HCT116 (cell line): ENCODE data around the gene NHERF2. TPM values are rescaled to one million over a fixed set of nuclear protein-coding genes. Genes with fewer than 3 reads are reported as not detected.

Source experiments
- ATAC-seq: fragments of 200-7000 bp; cut with Tn5 transposase; 2 replicates; pipeline ENCODE4 v1.9.1; 2020; ENCODE audit warnings: mild to moderate bottlenecking, moderate library complexity
- BruUV-seq: library from RNA; stranded (reverse); fragments of 400-500 nt; replicated peaks from 2 replicates; lab custom pipeline; 2021; lab: Mats Ljungman, UMichigan
- CTCF ChIA-PET: fragments of 300-600 bp; sonication (Branson Sonifier 250); formaldehyde crosslinking; loops from one replicate; lab custom pipeline; 2021; ENCODE audit warnings: antibody characterized with exemption; lab: Charles Lee
- POLR2A ChIA-PET: fragments of 300-600, 350-600 bp; sonication (Branson Sonifier 250); formaldehyde crosslinking; loops from one replicate; lab custom pipeline; 2021; ENCODE audit warnings: antibody characterized with exemption; lab: Charles Lee
- RAD21 ChIA-PET, 2 experiments: fragments of 300-600 bp; sonication (Branson Sonifier 250); formaldehyde crosslinking; loops; one replicate each; lab custom pipeline; 2023; ENCODE audit warnings: low total read pairs in 2 of 2; ENCODE audit not compliant: uncharacterized antibody in 2 of 2, unreplicated experiment in 2 of 2, low non-redundant PET in 1 of 2; lab: Charles Lee
- DNase-seq: peaks from one replicate; pipeline ENCODE4 v3.0.0-alpha.2; 2010; ENCODE audit warnings: low read depth, low spot score
- H2AFZ ChIP-seq: fragments of 200-600 bp; shearing (Covaris generic), sonication (generic); 2 replicates; pipeline ENCODE4 v1.6.1; 2017; ENCODE audit warnings: low read depth, mixed run types, mixed read lengths, antibody characterized with exemption, low read length; ENCODE audit not compliant: poor library complexity, severe bottlenecking
- H3K27ac ChIP-seq: 2 replicates; pipeline ENCODE4 v1.5.1; 2012; ENCODE audit warnings: low read depth, low read length
- H3K27me3 ChIP-seq: fragments of 200-600 bp; sonication (generic); 2 replicates; pipeline ENCODE4 v1.6.1; 2016; ENCODE audit warnings: mixed run types, low read length, mixed read lengths; ENCODE audit not compliant: insufficient read depth
- H3K36me3 ChIP-seq, 2 experiments: fragments of 200-500 bp in 1 of 2; fragments of 200-600 bp in 1 of 2; sonication (Bioruptor generic) in 1 of 2; sonication (generic) in 1 of 2; 2 replicates each; pipeline versions ENCODE4 v1.5.1 to v1.6.1; 2014 to 2016; ENCODE audit warnings: low read length in 2 of 2, inconsistent platforms in 1 of 2, mixed read lengths in 1 of 2, mixed run types in 1 of 2; ENCODE audit not compliant: insufficient read depth in 2 of 2, control insufficient read depth in 1 of 2
- H3K4me1 ChIP-seq, 2 experiments: fragments of 200-600 bp in 1 of 2; sonication (generic) in 1 of 2; 2 replicates each; pipeline versions ENCODE4 v1.5.1 to v1.6.1; 2012 to 2017; ENCODE audit warnings: low read length in 2 of 2, inconsistent platforms in 1 of 2, mild to moderate bottlenecking in 1 of 2, mixed read lengths in 1 of 2, mixed run types in 1 of 2, moderate library complexity in 1 of 2; ENCODE audit not compliant: insufficient read depth in 2 of 2, control insufficient read depth in 1 of 2
- H3K4me2 ChIP-seq: fragments of 200-600 bp; sonication (generic); 2 replicates; pipeline ENCODE4 v1.6.1; 2017; ENCODE audit warnings: mixed run types, low read length, mixed read lengths
- H3K4me3 ChIP-seq, 2 experiments: fragments of 200-600 bp in 1 of 2; sonication (generic) in 1 of 2; replicated peaks in 1 of 2; 2 replicates each; pipeline ENCODE4 v1.5.1; 2011 to 2016; ENCODE audit warnings: low read length in 2 of 2, control low read depth in 1 of 2, low read depth in 1 of 2, mild to moderate bottlenecking in 1 of 2, mixed read lengths in 1 of 2, mixed run types in 1 of 2
- H3K79me2 ChIP-seq: fragments of 200-600 bp; sonication (generic); 2 replicates; pipeline ENCODE4 v1.6.1; 2017; ENCODE audit warnings: mild to moderate bottlenecking, mixed run types, low read length, moderate library complexity, mixed read lengths; ENCODE audit not compliant: insufficient read depth
- H3K9ac ChIP-seq: fragments of 200-600 bp; sonication (generic); 2 replicates; pipeline ENCODE4 v1.6.1; 2016; ENCODE audit warnings: low read length, mixed read lengths
- H3K9me2 ChIP-seq: fragments of 200-600 bp; sonication (generic), shearing (Covaris generic); 2 replicates; pipeline ENCODE4 v1.6.1; 2017; ENCODE audit warnings: mixed run types, mild to moderate bottlenecking, moderate library complexity; ENCODE audit not compliant: insufficient read depth
- H3K9me3 ChIP-seq, 2 experiments: fragments of 200-500 bp in 1 of 2; fragments of 200-600 bp in 1 of 2; sonication (Bioruptor generic) in 1 of 2; sonication (generic) in 1 of 2; 2 replicates each; pipeline ENCODE4 v1.6.1; 2014 to 2017; ENCODE audit warnings: low read length in 2 of 2, mixed read lengths in 2 of 2, inconsistent platforms in 1 of 2, low read depth in 1 of 2, mild to moderate bottlenecking in 1 of 2, mixed run types in 1 of 2, moderate library complexity in 1 of 2; ENCODE audit not compliant: control insufficient read depth in 1 of 2, insufficient read depth in 1 of 2
- H4K20me1 ChIP-seq: fragments of 200-600 bp; sonication (generic), shearing (Covaris generic); 2 replicates; pipeline ENCODE4 v1.6.1; 2017; ENCODE audit warnings: mixed run types, mild to moderate bottlenecking, moderate library complexity; ENCODE audit not compliant: insufficient read depth
- EGR1 ChIP-seq: IDR thresholded peaks from 2 replicates; pipeline ENCODE4 v1.6.1; 2012; ENCODE audit warnings: low read depth
- POLR2AphosphoS5 ChIP-seq: IDR thresholded peaks from 2 replicates; pipeline ENCODE4 v1.6.1; 2011; ENCODE audit warnings: mild to moderate bottlenecking, low read depth, low read length, moderate library complexity
- RAD21 ChIP-seq: IDR thresholded peaks from 2 replicates; pipeline ENCODE4 v1.6.1; 2012; ENCODE audit warnings: low read depth, mild to moderate bottlenecking
- ZFX ChIP-seq: fragments of 450-650 bp; IDR thresholded peaks from 2 replicates; pipeline ENCODE4 v1.6.1; 2017
- ZNF274 ChIP-seq: fragments of 200-500 bp; sonication (Bioruptor generic); IDR thresholded peaks from 2 replicates; pipeline ENCODE4 v1.6.1; 2014; ENCODE audit warnings: mild to moderate bottlenecking, low read depth, low read length, inconsistent platforms
- intact Hi-C: fragments of 100-400 bp; cut with micrococcal nuclease; formaldehyde crosslinking; loops from 2 replicates; pipeline ENCODE4 v1.10.0; 2022
- total RNA-seq: library from RNA; stranded (reverse); gene quantifications from one replicate; pipeline ENCODE4 v1.2.1, GENCODE V29; 2021; ENCODE audit not compliant: unreplicated experiment
- TF ChIP-seq, protein P1 (sequence below): IDR thresholded peaks from 2 replicates; pipeline ENCODE4 v1.6.1; 2012
- TF ChIP-seq, protein P2 (sequence below), 3 experiments: fragments of 200-600 bp in 1 of 3; sonication (generic) in 1 of 3; IDR thresholded peaks in 2 of 3; conservative IDR thresholded peaks in 1 of 3; 2 replicates each; pipeline ENCODE4 v1.5.1; 2012 to 2017; ENCODE audit warnings: low read depth in 2 of 3, low read length in 2 of 3, antibody characterized with exemption in 1 of 3, borderline replicate concordance in 1 of 3, control low read depth in 1 of 3, mild to moderate bottlenecking in 1 of 3, mixed read lengths in 1 of 3, mixed run types in 1 of 3, moderate library complexity in 1 of 3; ENCODE audit not compliant: insufficient read depth in 1 of 3

Gene NHERF2
- total RNA-seq, 1 experiment from 2014 or later = 58.4 TPM

DNA sequence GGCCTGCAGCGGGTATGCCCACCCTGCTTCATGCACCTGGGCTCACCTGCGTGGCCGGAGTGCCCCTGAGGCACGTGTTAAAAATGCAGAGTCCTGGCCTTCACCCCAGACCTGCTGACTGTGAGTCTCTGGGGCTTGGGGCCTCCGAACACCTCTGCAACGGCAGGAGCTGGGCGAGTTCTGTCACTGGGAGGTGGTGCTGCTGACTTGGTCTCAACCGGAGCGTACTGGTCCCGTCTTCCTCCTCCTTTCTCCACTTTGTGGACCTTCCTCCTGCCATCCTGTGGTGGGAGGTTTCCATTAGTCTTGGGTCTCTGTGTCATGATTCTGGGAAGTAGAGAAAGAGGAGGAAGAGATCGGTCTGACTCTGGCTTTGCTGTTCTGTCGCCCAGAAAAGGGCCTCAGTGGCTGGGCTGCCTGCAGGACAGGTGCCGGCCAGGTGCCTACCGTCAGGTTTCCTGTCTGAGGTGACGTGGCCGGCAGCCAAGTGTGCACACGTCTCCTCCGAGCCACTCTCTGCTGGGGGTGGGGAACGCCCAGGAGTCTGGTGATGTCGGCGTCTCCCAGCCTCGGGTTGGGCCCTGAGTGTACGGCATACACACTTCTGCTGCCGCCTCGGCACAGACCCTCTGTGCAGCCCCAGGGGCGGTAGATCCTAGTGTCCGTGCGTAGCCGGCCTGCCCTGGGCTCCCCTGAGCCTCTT lies 28.0 kb downstream of the NHERF2 start:
- ChIA-PET RAD21 (no interaction called here), CTCF (no interaction called here), POLR2A (no interaction called here)
- no peak overlapping the region for H3K4me2 ChIP-seq
- H3K9ac ChIP-seq = no peak overlapping the region
- no peaks in the 10 kb centered on the region for H3K79me2 ChIP-seq
- no peaks in the 10 kb centered on the region for H3K9me3 ChIP-seq
- H3K27ac ChIP-seq = no peak overlapping the region
- no peak for ATAC-seq
- no TSS peak for BruUV-seq
- no peak overlapping the region for H2AFZ ChIP-seq
- no peaks in the 10 kb centered on the region for H3K4me1 ChIP-seq
- peaks cover 0 to 3% of the 10 kb centered on the region in 2 experiments; a peak in 2 of 4 replicates for H3K36me3 ChIP-seq
- no peaks in the 10 kb centered on the region for H3K27me3 ChIP-seq
- DNase-seq = no peak
- H4K20me1 ChIP-seq = no peaks in the 10 kb centered on the region
- TF ChIP-seq ZNF274 (no peak), ZFX (no peak), EGR1 (no peak), POLR2AphosphoS5 (no peak)
- TF ChIP-seq, protein P1, sequence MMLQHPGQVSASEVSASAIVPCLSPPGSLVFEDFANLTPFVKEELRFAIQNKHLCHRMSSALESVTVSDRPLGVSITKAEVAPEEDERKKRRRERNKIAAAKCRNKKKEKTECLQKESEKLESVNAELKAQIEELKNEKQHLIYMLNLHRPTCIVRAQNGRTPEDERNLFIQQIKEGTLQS = no peak
- no peak overlapping the region for H3K4me3 ChIP-seq
- intact Hi-C loops = no loop called here
- H3K9me2 ChIP-seq = no peaks in the 10 kb centered on the region

DNA sequence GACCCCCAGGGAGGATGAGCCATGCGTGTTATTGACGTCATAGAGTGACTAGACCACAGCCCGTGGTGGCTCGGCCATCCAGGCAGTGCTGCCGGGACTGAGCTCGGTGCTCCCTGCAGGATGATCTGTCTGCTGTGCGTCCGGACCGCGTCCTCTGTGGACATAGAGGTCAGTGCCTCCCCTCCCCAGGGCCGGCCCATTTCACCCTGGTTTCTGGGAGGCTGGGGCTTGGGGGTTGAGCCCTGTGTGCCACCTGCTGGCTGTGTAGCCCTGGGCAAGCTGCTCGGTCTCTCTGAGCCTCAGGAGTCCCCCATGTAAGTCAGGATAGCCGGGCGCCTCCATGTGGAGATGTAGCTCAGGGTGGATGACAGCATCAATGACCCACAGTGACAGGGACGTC lies 29.4 kb downstream of the NHERF2 start:
- no peak for DNase-seq
- no TSS peak for BruUV-seq
- Histone ChIP-seq H3K27ac (no peak overlapping the region), H3K4me1 (no peaks in the 10 kb centered on the region), H2AFZ (no peak overlapping the region), H3K9me3 (no peaks in the 10 kb centered on the region), H3K9me2 (no peaks in the 10 kb centered on the region), H3K4me2 (no peak overlapping the region), H3K27me3 (no peaks in the 10 kb centered on the region), H3K36me3 (no peaks in the 10 kb centered on the region; a peak in 2 of 4 replicates), H4K20me1 (no peaks in the 10 kb centered on the region), H3K79me2 (no peaks in the 10 kb centered on the region), H3K9ac (no peak overlapping the region), H3K4me3 (no peak overlapping the region)
- intact Hi-C loops = no loop called here
- ChIA-PET RAD21 (no interaction called here), CTCF (interaction anchor here (0.7 kb wide), 1 partner anchor 9 kb away, joined by 3 read pairs; the partner anchor contains the start of genes NTHL1 and TSC2), POLR2A (no interaction called here)
- TF ChIP-seq RAD21 (peak; percentile 32; the same call in 1 of the 2 replicates), ZNF274 (no peak)
- TF ChIP-seq, protein P2, sequence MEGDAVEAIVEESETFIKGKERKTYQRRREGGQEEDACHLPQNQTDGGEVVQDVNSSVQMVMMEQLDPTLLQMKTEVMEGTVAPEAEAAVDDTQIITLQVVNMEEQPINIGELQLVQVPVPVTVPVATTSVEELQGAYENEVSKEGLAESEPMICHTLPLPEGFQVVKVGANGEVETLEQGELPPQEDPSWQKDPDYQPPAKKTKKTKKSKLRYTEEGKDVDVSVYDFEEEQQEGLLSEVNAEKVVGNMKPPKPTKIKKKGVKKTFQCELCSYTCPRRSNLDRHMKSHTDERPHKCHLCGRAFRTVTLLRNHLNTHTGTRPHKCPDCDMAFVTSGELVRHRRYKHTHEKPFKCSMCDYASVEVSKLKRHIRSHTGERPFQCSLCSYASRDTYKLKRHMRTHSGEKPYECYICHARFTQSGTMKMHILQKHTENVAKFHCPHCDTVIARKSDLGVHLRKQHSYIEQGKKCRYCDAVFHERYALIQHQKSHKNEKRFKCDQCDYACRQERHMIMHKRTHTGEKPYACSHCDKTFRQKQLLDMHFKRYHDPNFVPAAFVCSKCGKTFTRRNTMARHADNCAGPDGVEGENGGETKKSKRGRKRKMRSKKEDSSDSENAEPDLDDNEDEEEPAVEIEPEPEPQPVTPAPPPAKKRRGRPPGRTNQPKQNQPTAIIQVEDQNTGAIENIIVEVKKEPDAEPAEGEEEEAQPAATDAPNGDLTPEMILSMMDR (IDR thresholded peaks at IDR 0.05 in 2 of 3, conservative IDR thresholded peaks at IDR 0.05 in 1 of 3; ENCODE audit: borderline replicate concordance in 1 of 3, insufficient read depth in 1 of 3, low read depth in 2 of 3, low read length in 2 of 3) = peak; percentile 8 to 42 (median 8); a peak in 1 of 6 replicates
- peak; percentile 59 for ATAC-seq
